H1 (cell line): ENCODE results near the gene TCF4. TPM values are rescaled to one million over a fixed set of nuclear protein-coding genes. Genes with fewer than 3 reads are reported as not detected.
A peak's percentile ranks its signal among the peaks of the same experiment; 100 is the strongest.

ENCODE experiments used
- CTCF ChIA-PET: fragments of 300-600 bp; sonication (Branson Sonifier 250); formaldehyde crosslinking; loops from one replicate; lab custom pipeline; 2021; ENCODE audit not compliant: partially characterized antibody; lab: Charles Lee
- POLR2A ChIA-PET: fragments of 300-600 bp; sonication (Branson Sonifier 250); formaldehyde crosslinking; loops from one replicate; lab custom pipeline; 2021; ENCODE audit warnings: inconsistent platforms; ENCODE audit not compliant: partially characterized antibody; lab: Charles Lee
- DNase-seq, 2 experiments: peaks; one replicate each; pipeline versions ENCODE4 v3.0.0 to v3.0.0-alpha.2; 2010 to 2022; ENCODE audit warnings: low spot score in 2 of 2, low read depth in 1 of 2, mixed read lengths in 1 of 2
- FAIRE-seq: peaks from 2 replicates; lab custom pipeline; 2011; peaks lifted over from hg19 to GRCh38; lab: Jason Lieb, UNC
- H2AFZ ChIP-seq: 2 replicates; pipeline ENCODE4 v1.8.1; 2012; ENCODE audit warnings: low read length, inconsistent platforms
- H2AK5ac ChIP-seq: 2 replicates; pipeline ENCODE4 v1.6.1; 2013; ENCODE audit warnings: low read depth, low read length
- H2BK120ac ChIP-seq: replicated peaks from 2 replicates; pipeline ENCODE3; 2013; ENCODE audit warnings: low read depth, low read length, inconsistent platforms
- H2BK12ac ChIP-seq: 2 replicates; pipeline ENCODE4 v1.6.1; 2013; ENCODE audit warnings: low read depth, low read length
- H2BK15ac ChIP-seq: 2 replicates; pipeline ENCODE4 v1.6.1; 2013; ENCODE audit warnings: low read length
- H2BK20ac ChIP-seq: 2 replicates; pipeline ENCODE4 v1.6.1; 2013; ENCODE audit warnings: low read length
- H2BK5ac ChIP-seq: 2 replicates; pipeline ENCODE4 v1.6.1; 2013; ENCODE audit warnings: low read depth, low read length
- H3K14ac ChIP-seq: 2 replicates; pipeline ENCODE4 v1.6.1; 2013; ENCODE audit warnings: inconsistent platforms; ENCODE audit not compliant: insufficient read length
- H3K18ac ChIP-seq: 2 replicates; pipeline ENCODE4 v1.6.1; 2013; ENCODE audit warnings: low read length; ENCODE audit errors: extremely low read depth
- H3K23ac ChIP-seq: 2 replicates; pipeline ENCODE4 v1.6.1; 2013; ENCODE audit warnings: inconsistent platforms; ENCODE audit not compliant: insufficient read length
- H3K23me2 ChIP-seq: 2 replicates; pipeline ENCODE4 v1.6.1; 2013; ENCODE audit warnings: low read depth, low read length
- H3K27ac ChIP-seq: 2 replicates; pipeline ENCODE4 v1.6.1; 2011; ENCODE audit warnings: low read depth, low read length, inconsistent platforms
- H3K27me3 ChIP-seq, 4 experiments: replicated peaks in 1 of 4; 1 replicate in 1 of 4; 2 replicates in 3 of 4; pipeline versions ENCODE4 v1.6.1 to v1.8.1; 2011 to 2013; ENCODE audit warnings: low read length in 3 of 4, mild to moderate bottlenecking in 3 of 4, inconsistent platforms in 2 of 4, mixed read lengths in 2 of 4, moderate library complexity in 1 of 4; ENCODE audit not compliant: control insufficient read depth in 3 of 4, insufficient read depth in 3 of 4; ENCODE audit errors: extremely low read depth in 1 of 4
- H3K36me3 ChIP-seq, 4 experiments: 2 replicates each; pipeline versions ENCODE4 v1.6.1 to v1.8.1; 2011 to 2013; ENCODE audit warnings: mild to moderate bottlenecking in 4 of 4, low read length in 3 of 4, moderate library complexity in 2 of 4, control low read depth in 1 of 4, inconsistent platforms in 1 of 4; ENCODE audit not compliant: insufficient read depth in 4 of 4, control insufficient read depth in 2 of 4
- H3K4ac ChIP-seq: replicated peaks from 2 replicates; pipeline ENCODE3; 2013; ENCODE audit warnings: low read length, low read depth, mixed read lengths, inconsistent platforms; ENCODE audit not compliant: insufficient read length
- H3K4me1 ChIP-seq, 4 experiments: replicated peaks in 1 of 4; 1 replicate in 1 of 4; 2 replicates in 3 of 4; pipeline versions ENCODE4 v1.6.1 to v1.8.1; 2011 to 2013; ENCODE audit warnings: low read length in 3 of 4, inconsistent platforms in 2 of 4, mixed read lengths in 1 of 4; ENCODE audit not compliant: insufficient read depth in 4 of 4, control insufficient read depth in 3 of 4
- H3K4me2 ChIP-seq, 2 experiments: 2 replicates each; pipeline versions ENCODE4 v1.6.1 to v1.8.1; 2011 to 2013; ENCODE audit warnings: low read depth in 2 of 2, low read length in 2 of 2, control low read depth in 1 of 2, inconsistent platforms in 1 of 2, mild to moderate bottlenecking in 1 of 2; ENCODE audit not compliant: insufficient read depth in 1 of 2
- H3K4me3 ChIP-seq, 4 experiments: fragments of 200-600, 300-600 bp in 1 of 4; sonication (generic), shearing (Covaris generic), sonication (Bioruptor Twin) in 1 of 4; 2 replicates each; pipeline versions ENCODE4 v1.5.1 to v1.8.1; 2011 to 2016; ENCODE audit warnings: low read length in 4 of 4, low read depth in 3 of 4, control low read depth in 2 of 4, inconsistent platforms in 2 of 4, mild to moderate bottlenecking in 2 of 4, mixed read lengths in 1 of 4, moderate library complexity in 1 of 4; ENCODE audit not compliant: insufficient read depth in 2 of 4; ENCODE audit errors: extremely low read depth in 1 of 4
- H3K56ac ChIP-seq: replicated peaks from 2 replicates; pipeline ENCODE3; 2013; ENCODE audit warnings: low read depth, mild to moderate bottlenecking, mixed read lengths, low read length, inconsistent platforms; ENCODE audit not compliant: insufficient read length
- H3K79me1 ChIP-seq: 2 replicates; pipeline ENCODE4 v1.6.1; 2013; ENCODE audit warnings: low read depth, low read length, control low read depth
- H3K79me2 ChIP-seq, 2 experiments: 2 replicates each; pipeline versions ENCODE4 v1.6.1 to v1.8.1; 2012 to 2013; ENCODE audit warnings: low read length in 2 of 2, mild to moderate bottlenecking in 2 of 2, inconsistent platforms in 1 of 2; ENCODE audit not compliant: insufficient read depth in 2 of 2, control insufficient read depth in 1 of 2
- H3K9ac ChIP-seq, 4 experiments: replicated peaks in 1 of 4; 1 replicate in 1 of 4; 2 replicates in 3 of 4; pipeline versions ENCODE4 v1.6.1 to v1.8.1; 2011 to 2013; ENCODE audit warnings: low read depth in 3 of 4, low read length in 3 of 4, control low read depth in 2 of 4, mild to moderate bottlenecking in 2 of 4, moderate library complexity in 2 of 4, inconsistent platforms in 1 of 4; ENCODE audit errors: extremely low read depth in 1 of 4
- H3K9me3 ChIP-seq, 2 experiments: 2 replicates each; pipeline versions ENCODE4 v1.6.1 to v1.8.1; 2012 to 2013; ENCODE audit warnings: mild to moderate bottlenecking in 2 of 2, moderate library complexity in 2 of 2, control low read depth in 1 of 2, inconsistent platforms in 1 of 2, low read depth in 1 of 2, low read length in 1 of 2, mixed read lengths in 1 of 2; ENCODE audit not compliant: insufficient read depth in 2 of 2
- H4K20me1 ChIP-seq, 2 experiments: replicated peaks in 1 of 2; 2 replicates each; pipeline versions ENCODE3 to v1.8.1; 2011 to 2013; ENCODE audit warnings: inconsistent platforms in 2 of 2, low read length in 2 of 2, mild to moderate bottlenecking in 1 of 2; ENCODE audit not compliant: insufficient read depth in 2 of 2, control insufficient read depth in 1 of 2
- H4K5ac ChIP-seq: 2 replicates; pipeline ENCODE4 v1.6.1; 2013; ENCODE audit warnings: low read length, low read depth, mixed read lengths, inconsistent platforms; ENCODE audit not compliant: insufficient read length
- H4K8ac ChIP-seq: 2 replicates; pipeline ENCODE4 v1.8.0; 2013; ENCODE audit warnings: mild to moderate bottlenecking, moderate library complexity, low read length, inconsistent platforms; ENCODE audit not compliant: insufficient read depth; ENCODE audit errors: extremely low read depth
- H4K91ac ChIP-seq: replicated peaks from 2 replicates; pipeline ENCODE3; 2013; ENCODE audit warnings: low read length, mixed read lengths, inconsistent platforms; ENCODE audit not compliant: insufficient read length
- CBX8 ChIP-seq: fragments of 300-800, 300-1000 bp; sonication (generic); IDR thresholded peaks from 2 replicates; pipeline ENCODE4 v1.7.1; 2016; ENCODE audit warnings: low read depth, low read length, borderline replicate concordance
- CHD1 ChIP-seq: IDR thresholded peaks from 2 replicates; pipeline ENCODE4 v1.6.1; 2012; ENCODE audit warnings: low read depth, low read length, improper control_type of control experiment
- KDM1A ChIP-seq: fragments of 200-600, 300-600 bp; sonication (generic); IDR thresholded peaks from 2 replicates; pipeline ENCODE4 v1.7.1; 2016; ENCODE audit warnings: mild to moderate bottlenecking, low read length, borderline replicate concordance
- KDM4A ChIP-seq: IDR thresholded peaks from one replicate; pipeline ENCODE4 v1.7.1; 2012; ENCODE audit warnings: low read depth, mild to moderate bottlenecking, moderate library complexity, low read length, inconsistent platforms; ENCODE audit not compliant: severe bottlenecking
- KDM5A ChIP-seq: fragments of 200-600 bp; IDR thresholded peaks from 2 replicates; pipeline ENCODE4 v1.7.1; 2012; ENCODE audit warnings: mild to moderate bottlenecking, low read length, inconsistent platforms, mixed read lengths
- RAD21 ChIP-seq, 2 experiments: IDR thresholded peaks in 1 of 2; conservative IDR thresholded peaks in 1 of 2; 2 replicates each; pipeline ENCODE4 v1.6.1; 2011; ENCODE audit warnings: low read depth in 2 of 2, low read length in 2 of 2, improper control_type of control experiment in 1 of 2, inconsistent platforms in 1 of 2, mild to moderate bottlenecking in 1 of 2, moderate library complexity in 1 of 2
- RFX5 ChIP-seq: IDR thresholded peaks from 2 replicates; pipeline ENCODE4 v1.6.1; 2011; ENCODE audit warnings: low read depth, low read length, improper control_type of control experiment, borderline replicate concordance
- SIN3A ChIP-seq, 2 experiments: IDR thresholded peaks in 1 of 2; conservative IDR thresholded peaks in 1 of 2; 2 replicates each; pipeline ENCODE4 v1.6.1; 2011 to 2012; ENCODE audit warnings: low read length in 2 of 2, improper control_type of control experiment in 1 of 2, low read depth in 1 of 2, mild to moderate bottlenecking in 1 of 2
- SIRT6 ChIP-seq: IDR thresholded peaks from one replicate; pipeline ENCODE4 v1.7.1; 2012; ENCODE audit warnings: low read length, inconsistent platforms
- TAF1 ChIP-seq: IDR thresholded peaks from 2 replicates; pipeline ENCODE4 v1.6.1; 2011; ENCODE audit warnings: mild to moderate bottlenecking, low read depth, low read length
- WGBS, 2 experiments: shearing (Covaris generic) in 1 of 2; methylation state at CpG; one replicate each; pipeline versions ENCODE4 v1.1.6 to v1.1.7; 2013 to 2015; ENCODE audit warnings: low lambda C conversion rate in 2 of 2, mixed read lengths in 2 of 2, inconsistent platforms in 1 of 2, low coverage in 1 of 2, missing lambda C conversion rate in 1 of 2; ENCODE audit not compliant: insufficient replicate concordance in 2 of 2, insufficient coverage in 1 of 2, insufficient read length in 1 of 2; ENCODE audit errors: extremely low coverage in 1 of 2, missing lambda C conversion rate in 1 of 2; 5-methylcytosine and 5-hydroxymethylcytosine counted together
- polyA plus RNA-seq, 7 experiments: library from polyadenylated mRNA; depleted of rRNA in 3 of 7; stranded (reverse) in 5 of 7; unstranded in 2 of 7; fragments of >200 nt in 5 of 7; fragments of 200-250 nt in 2 of 7; gene quantifications; 1 replicate in 5 of 7; 2 replicates in 1 of 7; 4 replicates in 1 of 7; pipeline versions ENCODE4 v1.2.1 to v1.2.3, GENCODE V29; 2011 to 2013; ENCODE audit warnings: missing spikeins in 2 of 7, mixed read lengths in 2 of 7
- total RNA-seq: library from RNA; stranded (reverse); fragmentation: NEBNext Ultra II Directional; extraction: Animal tissue kit (Norgen Biotek cat#: 25700); gene quantifications from 2 replicates; pipeline ENCODE4 v1.2.1, GENCODE V29; 2021
- TF ChIP-seq, protein P1 (sequence below): IDR thresholded peaks from 2 replicates; pipeline ENCODE4 v1.6.1; 2012; ENCODE audit warnings: inconsistent platforms

TCF4 gene
- total and polyA plus RNA-seq, 2 of the 8 experiments (the other 6 are each of a cell fraction or from before 2014, with no cell fraction given): 59.3 to 118 TPM

DNA sequence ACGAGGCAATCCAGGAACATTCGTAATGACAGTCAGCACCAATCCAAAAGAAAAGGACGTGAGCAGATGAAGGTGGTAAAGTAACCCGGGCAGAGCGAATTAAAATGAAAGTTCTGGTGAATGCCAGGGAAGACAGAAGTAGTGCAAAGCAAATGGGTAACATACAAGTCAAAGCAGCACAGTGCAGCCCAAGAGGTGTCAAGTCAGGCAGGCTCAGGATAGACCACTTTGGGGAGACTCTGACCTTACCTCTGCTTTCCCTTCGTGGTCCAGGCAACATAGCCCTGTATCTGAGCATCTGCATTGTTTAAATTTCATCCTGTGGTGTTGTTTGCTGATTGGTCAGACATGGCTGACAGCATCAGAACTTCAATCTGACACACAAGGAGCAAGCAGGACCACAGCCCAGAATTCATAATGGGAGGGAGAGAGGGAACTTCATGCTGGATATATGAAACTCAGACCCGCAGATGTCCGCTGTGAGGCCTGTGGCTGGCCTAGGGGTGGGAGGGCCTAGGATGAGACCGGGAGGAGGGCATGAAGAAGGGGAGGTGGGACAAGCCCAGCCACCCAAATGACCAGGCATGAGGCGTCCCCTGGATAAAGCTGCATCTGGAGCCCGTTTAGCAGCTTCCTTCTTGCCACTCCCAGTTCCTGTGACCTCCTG lies 285.7 kb downstream of the TCF4 start:
- Histone ChIP-seq H2AK5ac (peak overlapping the region; percentile 3; the same call in 1 of the 2 replicates), H4K20me1 (peaks cover 0 to 6% of the 10 kb centered on the region in 2 experiments), H2BK20ac (no peak overlapping the region), H3K23me2 (no peaks in the 10 kb centered on the region), H2BK15ac (no peak overlapping the region), H4K5ac (no peak overlapping the region), H3K9ac (no peak overlapping the region), H3K4ac (no peak overlapping the region), H3K18ac (0 out of 2 replicates have a peak overlapping the region, but pooled peaks have one; percentile 0), H3K79me1 (no peaks in the 10 kb centered on the region), H3K4me3 (no peak overlapping the region), H3K14ac (no peak overlapping the region), H3K27ac (no peak overlapping the region; the same call in 1 of the 2 replicates), H3K79me2 (peaks cover 0 to 48% of the 10 kb centered on the region in 2 experiments; a peak in 2 of 4 replicates), H2BK120ac (no peak overlapping the region), H2BK12ac (no peak overlapping the region), H3K27me3 (no peaks in the 10 kb centered on the region), H3K56ac (no peak overlapping the region), H4K8ac (no peak overlapping the region), H2AFZ (no peak overlapping the region), H3K9me3 (no peaks in the 10 kb centered on the region), H3K4me1 (peaks cover 13 to 28% (median 27%) of the 10 kb centered on the region in 4 experiments), H3K23ac (no peak overlapping the region), H3K4me2 (peak overlapping the region; percentile 1 to 67; a peak in 2 of 4 replicates), H2BK5ac (0 out of 2 replicates have a peak overlapping the region, but pooled peaks have one; percentile 15), H4K91ac (no peak overlapping the region), H3K36me3 (no peaks in the 10 kb centered on the region)
- 72% methylated on average over 11 of the region's 11 CpGs; no CpG with 5 or more reads in 1 of the 2 experiments for WGBS, 2 experiments
- ChIA-PET CTCF (interaction anchor here (0.6 to 1.7 kb wide), 4 partner anchors 15 to 317 kb away, joined by 3 to 7 read pairs (median 3); no protein-coding TSS in a partner anchor), POLR2A (interaction anchor here (1.5 kb wide), 1 partner anchor 21 kb away, joined by 5 read pairs; no protein-coding TSS in a partner anchor)
- DNase-seq: no peak
- FAIRE-seq: no peak
- TF ChIP-seq, protein P1, sequence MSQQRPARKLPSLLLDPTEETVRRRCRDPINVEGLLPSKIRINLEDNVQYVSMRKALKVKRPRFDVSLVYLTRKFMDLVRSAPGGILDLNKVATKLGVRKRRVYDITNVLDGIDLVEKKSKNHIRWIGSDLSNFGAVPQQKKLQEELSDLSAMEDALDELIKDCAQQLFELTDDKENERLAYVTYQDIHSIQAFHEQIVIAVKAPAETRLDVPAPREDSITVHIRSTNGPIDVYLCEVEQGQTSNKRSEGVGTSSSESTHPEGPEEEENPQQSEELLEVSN: no peak
- TF ChIP-seq CBX8 (no peak), KDM5A (no peak), SIRT6 (no peak), RFX5 (no peak), KDM1A (no peak), SIN3A (conservative IDR thresholded peaks at IDR 0.05 in 1 of 2, IDR thresholded peaks at IDR 0.05 in 1 of 2; ENCODE audit: low read depth in 1 of 2, low read length in 2 of 2) (no peak), RAD21 (IDR thresholded peaks at IDR 0.05 in 1 of 2, conservative IDR thresholded peaks at IDR 0.05 in 1 of 2; ENCODE audit: low read depth in 2 of 2, low read length in 2 of 2) (no peak), TAF1 (no peak), KDM4A (no peak), CHD1 (no peak)
